IMR-90 (cell line): Measurements from ENCODE around the gene ITSN2. TPM values are rescaled to one million over a fixed set of nuclear protein-coding genes. Genes with fewer than 3 reads are reported as not detected.

ENCODE experiments used
- ATAC-seq: fragments of 200-7000 bp; cut with Tn5 transposase; 2 replicates; pipeline ENCODE4 v1.9.1; 2020; ENCODE audit warnings: low read depth, mild to moderate bottlenecking, moderate library complexity
- BruUV-seq: library from RNA; stranded (reverse); fragments of 400-500 nt; replicated peaks from 2 replicates; lab custom pipeline; 2021; lab: Mats Ljungman, UMichigan
- CTCF ChIA-PET: fragments of 300-600 bp; formaldehyde crosslinking; extraction: SDS; loops from one replicate; lab custom pipeline; 2021; ENCODE audit warnings: antibody characterized with exemption; lab: Yijun Ruan, JAX
- POLR2A ChIA-PET: fragments of 300-600 bp; sonication (Branson Sonifier 250); formaldehyde crosslinking; loops from one replicate; lab custom pipeline; 2022; ENCODE audit warnings: antibody characterized with exemption; ENCODE audit not compliant: unreplicated experiment; lab: Charles Lee
- DNase-seq: peaks from one replicate; pipeline ENCODE4 v3.0.0; 2013
- H2AFZ ChIP-seq: replicated peaks from 2 replicates; pipeline ENCODE3; 2013; ENCODE audit warnings: low read length, mild to moderate bottlenecking; ENCODE audit not compliant: poor library complexity
- H2AK5ac ChIP-seq: 2 replicates; pipeline ENCODE4 v1.6.1; 2013; ENCODE audit warnings: low read depth, low read length, inconsistent platforms
- H2AK9ac ChIP-seq: replicated peaks from 2 replicates; pipeline ENCODE3; 2013; ENCODE audit warnings: mild to moderate bottlenecking, low read depth, low read length, moderate library complexity; ENCODE audit not compliant: poor library complexity
- H2BK120ac ChIP-seq: 2 replicates; pipeline ENCODE4 v1.6.1; 2013; ENCODE audit warnings: low read depth, low read length, inconsistent platforms
- H2BK15ac ChIP-seq: 3 replicates; pipeline ENCODE4 v1.6.1; 2013; ENCODE audit warnings: low read depth, low read length, inconsistent platforms
- H2BK20ac ChIP-seq: 2 replicates; pipeline ENCODE4 v1.6.1; 2013; ENCODE audit warnings: low read depth, mild to moderate bottlenecking, inconsistent platforms, low read length, moderate library complexity
- H2BK5ac ChIP-seq: 2 replicates; pipeline ENCODE4 v1.6.1; 2013; ENCODE audit warnings: mild to moderate bottlenecking, low read depth, low read length, inconsistent platforms; ENCODE audit not compliant: poor library complexity, severe bottlenecking
- H3K14ac ChIP-seq: replicated peaks from 2 replicates; pipeline ENCODE4 v1.6.1; 2013; ENCODE audit warnings: low read depth, low read length, inconsistent platforms
- H3K18ac ChIP-seq: 2 replicates; pipeline ENCODE4 v1.6.1; 2013; ENCODE audit warnings: low read depth, low read length, control low read depth
- H3K23ac ChIP-seq: 2 replicates; pipeline ENCODE4 v1.6.1; 2013; ENCODE audit warnings: low read depth, low read length, inconsistent platforms
- H3K27ac ChIP-seq: 2 replicates; pipeline ENCODE4 v1.5.1; 2013; ENCODE audit warnings: mild to moderate bottlenecking, control low read depth, low read length; ENCODE audit not compliant: insufficient read depth
- H3K27me3 ChIP-seq: 2 replicates; pipeline ENCODE4 v1.6.1; 2013; ENCODE audit warnings: low read length; ENCODE audit not compliant: control insufficient read depth, insufficient read depth
- H3K36me3 ChIP-seq: 2 replicates; pipeline ENCODE4 v1.6.1; 2013; ENCODE audit warnings: low read length, mixed read lengths; ENCODE audit not compliant: control insufficient read depth, insufficient read depth
- H3K4ac ChIP-seq: 2 replicates; pipeline ENCODE4 v1.6.1; 2013; ENCODE audit warnings: low read depth, low read length, inconsistent platforms
- H3K4me1 ChIP-seq: 2 replicates; pipeline ENCODE4 v1.6.1; 2013; ENCODE audit warnings: low read length, mixed read lengths; ENCODE audit not compliant: control insufficient read depth, insufficient read depth
- H3K4me2 ChIP-seq: 2 replicates; pipeline ENCODE4 v1.6.1; 2013; ENCODE audit warnings: low read depth, mild to moderate bottlenecking, control low read depth, low read length, moderate library complexity
- H3K4me3 ChIP-seq: 2 replicates; pipeline ENCODE4 v1.5.1; 2013; ENCODE audit warnings: low read depth, mild to moderate bottlenecking, control low read depth, low read length, moderate library complexity; ENCODE audit not compliant: insufficient read depth
- H3K56ac ChIP-seq: 2 replicates; pipeline ENCODE4 v1.6.1; 2013; ENCODE audit warnings: low read length, inconsistent platforms; ENCODE audit not compliant: insufficient read depth; ENCODE audit errors: extremely low read depth
- H3K79me1 ChIP-seq, 2 experiments: 2 replicates each; pipeline ENCODE4 v1.6.1; 2013; ENCODE audit warnings: low read length in 2 of 2, inconsistent platforms in 1 of 2, low read depth in 1 of 2
- H3K9ac ChIP-seq: 2 replicates; pipeline ENCODE4 v1.6.1; 2013; ENCODE audit warnings: low read depth, low read length, control low read depth
- H3K9me1 ChIP-seq: 2 replicates; pipeline ENCODE4 v1.6.1; 2013; ENCODE audit warnings: low read length, inconsistent platforms; ENCODE audit not compliant: insufficient read depth
- H3K9me3 ChIP-seq: 2 replicates; pipeline ENCODE4 v1.6.1; 2013; ENCODE audit warnings: low read length; ENCODE audit not compliant: control insufficient read depth, insufficient read depth
- H4K20me1 ChIP-seq: 2 replicates; pipeline ENCODE4 v1.6.1; 2013; ENCODE audit warnings: low read length, inconsistent platforms; ENCODE audit not compliant: insufficient read depth
- H4K5ac ChIP-seq: 2 replicates; pipeline ENCODE4 v1.6.1; 2013; ENCODE audit warnings: mild to moderate bottlenecking, low read depth, low read length, control low read depth
- H4K8ac ChIP-seq, 2 experiments: 2 replicates each; pipeline ENCODE4 v1.6.1; 2013; ENCODE audit warnings: low read depth in 2 of 2, low read length in 2 of 2, control low read depth in 1 of 2, inconsistent platforms in 1 of 2
- H4K91ac ChIP-seq: 2 replicates; pipeline ENCODE4 v1.6.1; 2013; ENCODE audit warnings: low read depth, low read length, inconsistent platforms; ENCODE audit not compliant: insufficient read depth
- BHLHE40 ChIP-seq: fragments of 150-350 bp; IDR thresholded peaks from 2 replicates; pipeline ENCODE4 v1.6.1; 2016; ENCODE audit warnings: mild to moderate bottlenecking, low read depth, low read length
- CEBPB ChIP-seq: IDR thresholded peaks from 2 replicates; pipeline ENCODE4 v1.6.1; 2012; ENCODE audit warnings: low read depth, low read length, improper control_type of control experiment
- CHD1 ChIP-seq: IDR thresholded peaks from 2 replicates; pipeline ENCODE4 v1.6.1; 2012; ENCODE audit warnings: low read depth, low read length, improper control_type of control experiment
- CTCF ChIP-seq: conservative IDR thresholded peaks from 2 replicates; pipeline ENCODE4 v1.5.1; 2012; ENCODE audit warnings: mild to moderate bottlenecking, low read depth, low read length, improper control_type of control experiment
- MAFK ChIP-seq: IDR thresholded peaks from 2 replicates; pipeline ENCODE4 v1.6.1; 2012; ENCODE audit warnings: low read depth, low read length, improper control_type of control experiment
- MAZ ChIP-seq: IDR thresholded peaks from 2 replicates; pipeline ENCODE4 v1.6.1; 2012; ENCODE audit warnings: low read depth, mild to moderate bottlenecking, low read length, improper control_type of control experiment, moderate library complexity, borderline replicate concordance
- MXI1 ChIP-seq: IDR thresholded peaks from 2 replicates; pipeline ENCODE4 v1.6.1; 2012; ENCODE audit warnings: low read depth, mild to moderate bottlenecking, low read length, moderate library complexity, borderline replicate concordance
- NFE2L2 ChIP-seq: fragments of 150-350 bp; IDR thresholded peaks from 2 replicates; pipeline ENCODE4 v1.6.1; 2016; ENCODE audit warnings: low read depth, mild to moderate bottlenecking, low read length
- POLR2A ChIP-seq: IDR thresholded peaks from 2 replicates; pipeline ENCODE4 v1.6.1; 2012; ENCODE audit warnings: mild to moderate bottlenecking, low read depth, low read length
- RAD21 ChIP-seq: IDR thresholded peaks from 2 replicates; pipeline ENCODE4 v1.6.1; 2012; ENCODE audit warnings: low read length, improper control_type of control experiment
- RCOR1 ChIP-seq: IDR thresholded peaks from 2 replicates; pipeline ENCODE4 v1.6.1; 2012; ENCODE audit warnings: mild to moderate bottlenecking, low read length, improper control_type of control experiment; ENCODE audit not compliant: insufficient replicate concordance
- RFX5 ChIP-seq: IDR thresholded peaks from 2 replicates; pipeline ENCODE4 v1.8.0; 2012; ENCODE audit warnings: low read depth, mild to moderate bottlenecking, low read length, moderate library complexity
- SMC3 ChIP-seq: fragments of 150-350 bp; IDR thresholded peaks from 2 replicates; pipeline ENCODE4 v1.6.1; 2016; ENCODE audit warnings: low read depth, mild to moderate bottlenecking, antibody characterized with exemption, low read length, moderate library complexity
- USF2 ChIP-seq: fragments of 150-350 bp; IDR thresholded peaks from 2 replicates; pipeline ENCODE4 v1.6.1; 2017; ENCODE audit warnings: mild to moderate bottlenecking, antibody characterized with exemption, low read length, low read depth
- WGBS, 2 experiments: methylation state at CpG; one replicate each; pipeline versions ENCODE4 v1.1.5 to v1.1.7; 2013; ENCODE audit warnings: missing lambda C conversion rate in 2 of 2; ENCODE audit not compliant: insufficient read length in 1 of 2; ENCODE audit errors: extremely low coverage in 2 of 2; 5-methylcytosine and 5-hydroxymethylcytosine counted together
- dilution Hi-C: fragments of 300-500 bp; cut with HindIII; formaldehyde crosslinking; loops from one replicate; pipeline ENCODE4 v1.14.3; 2018; ENCODE audit warnings: low sequenced_read_pairs; ENCODE audit not compliant: unreplicated experiment
- in situ Hi-C: fragments of 300-500 bp; cut with MboI; formaldehyde crosslinking; loops from 3 replicates; pipeline ENCODE4 v1.14.3; 2019; ENCODE audit warnings: low sequenced_read_pairs, inconsistent platforms, mixed read lengths
- intact Hi-C: fragments of 100-400 bp; cut with micrococcal nuclease; formaldehyde crosslinking; loops from 2 replicates; pipeline ENCODE4 v1.10.0; 2022
- polyA plus RNA-seq, 3 experiments: library from polyadenylated mRNA; depleted of rRNA; stranded (reverse); fragments of >200 nt; gene quantifications; 2 replicates each; pipeline ENCODE4 v1.2.3, GENCODE V29; 2012; ENCODE audit warnings: low replicate concordance in 1 of 3
- total RNA-seq: library from RNA; depleted of rRNA; stranded (reverse); fragments of >200 nt; gene quantifications from 2 replicates; pipeline ENCODE4 v1.2.3, GENCODE V29; 2012
- TF ChIP-seq, protein P1 (sequence below): fragments of 150-350 bp; IDR thresholded peaks from 2 replicates; pipeline ENCODE4 v1.6.1; 2016; ENCODE audit warnings: low read depth, mild to moderate bottlenecking, low read length, moderate library complexity, borderline replicate concordance

Gene ITSN2
- total and polyA plus RNA-seq, 2 of the 4 experiments (the other 2 are of a cell fraction): 10.7 to 17.2 TPM

DNA sequence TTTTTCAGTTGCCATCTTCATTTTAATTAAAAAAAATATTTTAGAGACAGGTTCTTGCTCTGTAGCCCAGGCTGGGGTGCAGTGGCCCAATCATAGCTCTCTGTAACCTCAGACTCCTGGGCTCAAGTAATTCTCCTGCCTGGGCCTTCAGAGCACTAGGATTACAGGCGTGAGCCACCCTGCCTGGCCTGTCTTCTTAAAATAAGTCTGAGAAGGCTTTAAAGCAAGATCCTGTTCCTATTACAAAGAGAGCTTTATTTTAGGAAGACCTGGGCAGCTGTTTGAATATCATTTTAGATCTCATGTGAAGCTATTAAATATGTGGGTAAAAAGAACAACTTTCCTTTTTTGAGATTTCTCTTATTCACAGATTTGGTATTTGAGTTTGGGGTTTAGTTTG lies 184.0 kb downstream of the ITSN2 start:
- in situ Hi-C loops: no loop called here
- ChIA-PET POLR2A (no interaction called here), CTCF (no interaction called here)

More for the DNA sequence above, 184.0 kb downstream of the ITSN2 start:
- no peaks in the 10 kb centered on the region for H3K9me1 ChIP-seq
- peaks cover 7% of the 10 kb centered on the region; the same call in 1 of the 2 replicates for H3K27me3 ChIP-seq
- no TSS peak for BruUV-seq
- H3K9me3 ChIP-seq: no peaks in the 10 kb centered on the region
- no peak overlapping the region for H2BK120ac ChIP-seq
- H3K36me3 ChIP-seq: no peaks in the 10 kb centered on the region
- no peak overlapping the region for H4K5ac ChIP-seq
- no peak overlapping the region for H2AFZ ChIP-seq
- no peak overlapping the region for H3K4ac ChIP-seq
- intact Hi-C loops (no loop called here), dilution Hi-C loops (no loop called here)
- H3K18ac ChIP-seq: no peak overlapping the region
- no peak overlapping the region for H3K14ac ChIP-seq
- no peak overlapping the region for H2AK5ac ChIP-seq
- H3K9ac ChIP-seq: no peak overlapping the region
- H3K56ac ChIP-seq: no peak overlapping the region
- no peak overlapping the region for H3K4me3 ChIP-seq
- no peak for ATAC-seq
- H2AK9ac ChIP-seq: no peak overlapping the region
- no peak overlapping the region for H2BK20ac ChIP-seq
- no peaks in the 10 kb centered on the region for H3K79me1 ChIP-seq
- no peak overlapping the region for H3K23ac ChIP-seq
- H4K20me1 ChIP-seq: no peaks in the 10 kb centered on the region
- TF ChIP-seq MAFK (no peak), USF2 (no peak), RFX5 (no peak), RCOR1 (no peak), RAD21 (no peak), CHD1 (no peak), CTCF (no peak), MXI1 (no peak), CEBPB (no peak), POLR2A (no peak), SMC3 (no peak), MAZ (no peak), BHLHE40 (no peak), NFE2L2 (no peak)
- TF ChIP-seq, protein P1, sequence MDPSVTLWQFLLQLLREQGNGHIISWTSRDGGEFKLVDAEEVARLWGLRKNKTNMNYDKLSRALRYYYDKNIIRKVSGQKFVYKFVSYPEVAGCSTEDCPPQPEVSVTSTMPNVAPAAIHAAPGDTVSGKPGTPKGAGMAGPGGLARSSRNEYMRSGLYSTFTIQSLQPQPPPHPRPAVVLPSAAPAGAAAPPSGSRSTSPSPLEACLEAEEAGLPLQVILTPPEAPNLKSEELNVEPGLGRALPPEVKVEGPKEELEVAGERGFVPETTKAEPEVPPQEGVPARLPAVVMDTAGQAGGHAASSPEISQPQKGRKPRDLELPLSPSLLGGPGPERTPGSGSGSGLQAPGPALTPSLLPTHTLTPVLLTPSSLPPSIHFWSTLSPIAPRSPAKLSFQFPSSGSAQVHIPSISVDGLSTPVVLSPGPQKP: no peak
- H4K8ac ChIP-seq: no peak overlapping the region
- peaks cover 3% of the 10 kb centered on the region; the same call in 1 of the 2 replicates for H3K4me1 ChIP-seq
- no peak overlapping the region for H2BK15ac ChIP-seq
- no peak overlapping the region for H4K91ac ChIP-seq
- H3K4me2 ChIP-seq: no peak overlapping the region
- no peak overlapping the region for H3K27ac ChIP-seq
- no peak overlapping the region for H2BK5ac ChIP-seq
- 40% methylated on average over 1 of the region's 1 CpG; no CpG with 5 or more reads in 1 of the 2 experiments for WGBS, 2 experiments
- DNase-seq: no peak
